Left renal pelvis (tissue), 4 donors: ENCODE results near the gene ISM2. TPM values are rescaled to one million over a fixed set of nuclear protein-coding genes. Genes with fewer than 3 reads are reported as not detected.

ENCODE experiments used
- DNase-seq, 4 donors: peaks; one replicate each; pipeline ENCODE4 v3.0.0-alpha.2; 2013; ENCODE audit warnings: low read depth in 4 of 4, low spot score in 3 of 4
- polyA plus RNA-seq, 4 donors: library from polyadenylated mRNA; unstranded; fragments of 120-200 nt; gene quantifications; one replicate each; pipeline ENCODE4 v1.2.1, GENCODE V29; 2013; ENCODE audit not compliant: insufficient read length in 4 of 4

ISM2 gene
- polyA plus RNA-seq, 4 donors: 0.74 to 3.2 (median 1.2) TPM

- no peak for DNase-seq
Measured at GRCh38 chr14:77508876-77509275, 10.3 kb upstream of the ISM2 start.

GRCh38 chr14:77508249-77508648 lies 9.6 kb upstream of the ISM2 start:
- no peak for DNase-seq

DNA sequence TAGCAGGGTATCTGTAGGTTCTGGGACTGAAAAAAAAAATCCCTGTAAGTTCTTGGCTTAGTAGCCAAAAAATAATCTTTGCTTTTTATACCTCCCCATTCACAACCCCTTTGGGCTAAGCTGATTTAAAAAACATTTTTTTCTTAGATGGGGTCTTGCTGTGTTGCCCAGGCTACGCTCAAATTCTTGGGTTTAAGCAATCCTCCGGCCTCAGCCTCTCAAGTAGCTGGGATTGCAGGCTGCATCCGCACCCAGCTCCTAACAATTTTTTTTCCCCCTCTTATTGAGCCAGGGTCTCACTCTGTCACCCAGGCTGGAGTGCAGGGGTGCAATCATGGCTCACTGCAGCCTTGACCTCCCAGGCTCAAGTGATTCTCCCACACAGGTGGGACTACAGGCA lies 9.1 kb upstream of the ISM2 start:
- no peak for DNase-seq

DNA sequence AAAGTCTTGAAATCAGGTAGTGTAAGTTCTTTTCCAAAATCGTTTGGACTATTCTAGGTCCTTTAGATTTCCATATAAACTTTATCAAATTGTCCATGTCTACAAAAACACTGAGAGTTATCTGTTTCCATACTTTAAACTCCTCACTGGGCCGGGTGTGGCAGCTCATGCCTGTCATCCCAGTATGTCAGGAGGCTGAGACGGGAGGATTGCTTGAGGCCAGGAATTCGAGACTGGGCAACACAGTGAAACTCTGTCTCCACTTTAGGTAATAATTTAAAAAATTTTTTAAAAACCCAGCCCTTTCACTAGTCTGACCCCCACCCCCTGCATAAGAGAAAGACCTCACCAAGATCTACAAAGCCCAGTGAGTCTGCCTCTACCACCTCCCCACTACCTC lies 6.4 kb upstream of the ISM2 start:
- no peak for DNase-seq

- no peak for DNase-seq
Measured at GRCh38 chr14:77503138-77503537, 4.5 kb upstream of the ISM2 start.

- DNase-seq: no peak
Measured at GRCh38 chr14:77502109-77502782, 3.6 kb upstream of the ISM2 start.

GRCh38 chr14:77498984-77499527 lies 440 bp upstream of the ISM2 start:
- DNase-seq: no peak

GRCh38 chr14:77495334-77495733 lies 3.3 kb downstream of the ISM2 start:
- no peak for DNase-seq

DNA sequence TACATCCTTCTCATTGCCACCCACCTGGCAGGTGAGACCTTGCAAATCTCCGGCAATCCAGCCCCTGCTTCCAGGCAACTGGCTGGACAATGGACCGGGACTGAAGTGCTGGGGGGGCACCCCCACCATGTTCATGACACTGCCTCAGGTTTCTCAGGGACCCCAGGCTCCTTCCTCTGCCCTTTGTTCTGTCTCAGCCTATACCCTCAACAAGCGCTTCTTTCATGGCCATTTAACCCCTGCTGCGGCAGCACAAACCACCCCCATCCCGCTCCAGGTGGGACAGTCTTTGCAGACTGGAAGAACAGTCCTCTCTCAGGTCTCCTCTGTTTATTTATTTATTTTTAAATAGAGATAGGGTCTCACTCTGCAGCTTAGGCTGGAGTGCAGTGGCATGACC lies 7.6 kb downstream of the ISM2 start:
- no peak for DNase-seq

DNA sequence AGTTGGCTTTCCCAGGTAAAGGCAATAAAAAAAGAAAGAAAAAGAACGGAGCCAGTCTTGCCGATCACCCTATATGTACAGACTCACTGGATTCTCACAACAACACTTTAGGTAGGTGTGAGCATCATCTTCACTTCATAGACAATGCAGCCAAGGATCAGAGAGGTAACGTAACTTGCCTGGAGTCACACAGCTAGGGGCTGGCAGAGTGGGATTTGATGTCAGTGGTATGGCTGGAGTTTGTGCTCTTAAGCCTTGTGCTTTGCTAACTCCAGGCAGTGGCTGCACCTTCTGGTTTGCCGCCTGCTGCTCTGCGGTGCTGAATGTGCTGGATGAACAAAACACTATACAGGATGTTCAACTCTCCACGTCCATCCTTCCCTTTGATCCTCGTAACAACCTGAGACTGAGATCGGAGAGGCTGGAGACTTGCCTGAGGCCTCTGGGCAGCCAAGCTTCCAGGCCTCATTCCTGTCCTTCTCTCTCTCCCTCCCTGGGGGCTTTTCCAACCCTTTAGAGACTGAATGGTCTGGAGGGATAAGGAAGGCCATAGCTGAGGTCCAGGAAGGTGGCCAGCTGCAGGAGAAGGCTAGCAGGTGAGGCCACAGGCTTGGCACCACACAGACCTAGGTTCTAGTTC lies 8.1 kb downstream of the ISM2 start:
- DNase-seq: no peak

DNA sequence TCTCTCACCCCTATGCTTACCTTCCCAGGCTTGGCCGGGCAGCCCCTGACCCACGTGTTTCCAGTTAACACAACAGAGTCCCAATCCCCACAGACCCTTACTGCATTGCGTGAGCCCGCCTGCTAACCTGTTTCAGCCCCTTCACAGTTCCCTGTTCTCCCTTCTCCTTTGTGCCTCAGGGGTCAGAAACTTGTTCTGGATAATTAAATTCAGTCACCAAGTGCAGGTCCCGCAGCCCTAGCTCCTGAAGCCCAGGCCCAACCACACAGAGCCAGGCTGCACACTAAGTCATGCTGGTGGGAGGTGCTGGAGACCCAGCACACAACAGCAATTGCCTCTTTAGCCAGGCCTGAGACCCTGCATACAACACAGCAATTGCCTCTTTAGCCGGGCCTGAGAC lies 9.6 kb downstream of the ISM2 start:
- DNase-seq: no peak

GRCh38 chr14:77488558-77488957 lies 10.1 kb downstream of the ISM2 start:
- no peak for DNase-seq

- no peak for DNase-seq
Measured at GRCh38 chr14:77485901-77486678, 12.5 kb downstream of the ISM2 start.

DNA sequence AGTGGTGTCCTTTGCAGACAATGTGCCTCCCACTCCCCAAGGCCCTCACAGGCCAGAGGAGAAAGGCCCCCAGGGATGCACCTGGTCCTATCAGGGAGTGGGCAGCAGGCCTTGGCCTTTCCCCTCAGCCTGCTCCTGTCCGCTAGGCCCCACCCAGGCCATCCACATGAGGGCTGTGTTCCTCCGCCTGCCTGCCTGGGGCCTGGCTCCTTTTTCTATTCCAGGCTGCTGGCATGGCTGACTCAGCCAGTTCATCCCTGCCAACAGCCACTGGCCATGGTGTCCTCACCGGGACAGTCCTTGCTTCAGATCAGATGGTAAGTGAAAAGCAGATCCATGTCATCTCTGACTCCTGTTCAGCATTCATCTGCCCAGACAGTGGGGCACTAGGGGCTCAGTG lies 13.4 kb downstream of the ISM2 start:
- no peak for DNase-seq

GRCh38 chr14:77482422-77482821 lies 16.2 kb downstream of the ISM2 start:
- no peak for DNase-seq

GRCh38 chr14:77478796-77479195 lies 19.8 kb downstream of the ISM2 start:
- DNase-seq: no peak

DNA sequence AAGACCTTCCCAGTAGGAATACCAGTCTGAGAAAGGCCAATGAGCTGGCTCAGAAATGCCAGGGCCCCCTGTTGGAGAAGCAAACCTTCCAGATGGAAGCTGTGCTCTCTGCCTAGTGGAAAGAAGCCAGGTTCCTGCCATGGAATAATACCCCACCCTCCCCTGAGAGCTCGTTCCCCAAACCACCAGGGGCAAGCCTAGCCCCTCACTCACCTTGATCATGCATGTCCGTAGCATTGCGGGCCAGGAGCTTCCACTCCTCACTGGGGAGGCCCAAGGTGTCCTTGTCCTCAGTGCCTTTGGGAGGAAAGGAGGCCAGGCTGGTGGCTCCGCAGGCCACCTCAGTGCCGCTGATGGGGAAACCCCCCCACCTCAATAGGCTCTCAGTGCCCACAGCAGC lies 20.6 kb downstream of the ISM2 start:
- no peak for DNase-seq

GRCh38 chr14:77475432-77476115 lies 23.0 kb downstream of the ISM2 start:
- DNase-seq: no peak

DNA sequence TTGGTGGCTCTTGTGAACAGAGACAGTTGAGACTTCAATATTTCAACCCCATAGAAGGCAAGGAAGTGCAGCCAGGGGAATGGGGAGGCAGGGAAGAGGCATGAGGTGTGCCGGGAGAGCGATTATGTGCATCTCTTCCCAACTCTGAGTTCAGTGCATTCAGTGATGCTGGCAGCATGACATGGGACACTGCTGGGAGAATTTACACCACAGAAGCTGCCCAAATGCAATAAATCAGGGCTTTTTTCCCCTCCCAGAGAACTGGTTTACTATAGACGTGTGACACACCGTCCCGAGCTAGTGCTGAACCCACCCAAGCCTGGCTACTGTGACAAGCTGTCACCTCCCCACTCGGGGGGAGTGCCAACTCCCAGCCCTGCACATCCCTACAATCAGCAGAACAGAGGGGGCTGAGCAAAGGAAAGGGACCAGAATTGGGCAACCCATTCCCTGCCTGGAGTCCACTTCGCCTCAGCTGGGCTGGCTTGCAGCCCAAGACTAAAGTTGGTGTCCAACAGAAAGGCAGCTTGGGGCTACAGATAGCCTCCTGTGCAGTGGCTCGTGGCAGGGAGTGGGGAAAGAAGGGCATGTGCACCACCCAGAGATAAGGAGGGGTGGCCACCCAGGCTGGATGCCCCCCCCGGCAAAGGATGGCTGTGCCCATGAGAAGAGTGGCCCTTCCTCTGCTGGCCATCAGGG lies 24.0 kb downstream of the ISM2 start:
- DNase-seq: no peak

- DNase-seq: no peak
Measured at GRCh38 chr14:77473921-77474320, 24.7 kb downstream of the ISM2 start.
